Measurements from ENCODE around the gene SGCG.

- TF ChIP-seq CTCF (IDR thresholded peaks at IDR 0.05) (no peak), POLR2AphosphoS5 (IDR thresholded peaks at IDR 0.05) (no peak)
Measured at GRCh38 chr13:23180711-23181110, at the start of gene SGCG.

All from gastroesophageal sphincter (tissue), 3 donors.